WTC11 (cell line): ENCODE results near the gene ZNF423. TPM values are rescaled to one million over a fixed set of nuclear protein-coding genes. Genes with fewer than 3 reads are reported as not detected.

ENCODE experiments used
- ATAC-seq: fragments of 200-7000 bp; cut with Tn5 transposase; 2 replicates; pipeline ENCODE4 v1.10.0; 2021; ENCODE audit warnings: mild to moderate bottlenecking, moderate library complexity
- CTCF ChIA-PET: fragments of 300-600 bp; sonication (Branson Sonifier 250); formaldehyde crosslinking; loops from one replicate; lab custom pipeline; 2021; ENCODE audit warnings: antibody characterized with exemption; lab: Charles Lee
- POLR2A ChIA-PET: fragments of 350-600 bp; sonication (Branson Sonifier 250); formaldehyde crosslinking; loops from one replicate; lab custom pipeline; 2021; ENCODE audit warnings: antibody characterized with exemption; lab: Charles Lee
- DNase-seq: peaks from one replicate; pipeline ENCODE4 v3.0.0; 2021; ENCODE audit warnings: low spot score
- H3K27ac Mint-ChIP-seq: 2 replicates; pipeline ENCODE4 v1.8.0; 2021; ENCODE audit warnings: mixed read lengths
- H3K27me3 Mint-ChIP-seq: 2 replicates; pipeline ENCODE4 v1.8.0; 2021; ENCODE audit warnings: low read depth, mild to moderate bottlenecking, moderate library complexity, mixed read lengths
- H3K36me3 Mint-ChIP-seq: 2 replicates; pipeline ENCODE4 v1.8.0; 2021; ENCODE audit warnings: mixed read lengths
- H3K4me1 Mint-ChIP-seq: 2 replicates; pipeline ENCODE4 v1.8.0; 2022; ENCODE audit warnings: mixed read lengths
- H3K4me3 Mint-ChIP-seq: 2 replicates; pipeline ENCODE4 v1.8.0; 2021; ENCODE audit warnings: mild to moderate bottlenecking, moderate library complexity, mixed read lengths
- H3K9me3 Mint-ChIP-seq: 2 replicates; pipeline ENCODE4 v1.8.0; 2021; ENCODE audit warnings: mixed read lengths
- ATF1 ChIP-seq: sonication (generic); formaldehyde crosslinking; IDR thresholded peaks from 2 replicates; pipeline ENCODE4 v1.8.1; 2023; ENCODE audit warnings: mild to moderate bottlenecking, moderate library complexity, missing genetic modification reagents
- CBFB ChIP-seq: sonication (generic); formaldehyde crosslinking; IDR thresholded peaks from 2 replicates; pipeline ENCODE4 v1.8.1; 2022; ENCODE audit warnings: mild to moderate bottlenecking, low read depth, missing genetic modification reagents
- CREM ChIP-seq: sonication (generic); formaldehyde crosslinking; IDR thresholded peaks from 2 replicates; pipeline ENCODE4 v1.8.1; 2022; ENCODE audit warnings: mild to moderate bottlenecking, missing genetic modification reagents, moderate library complexity
- CTCF ChIP-seq: fragments of 200-600 bp; IDR thresholded peaks from 2 replicates; pipeline ENCODE4 v1.8.0; 2022; ENCODE audit warnings: antibody characterized with exemption
- E2F4 ChIP-seq: sonication (generic); formaldehyde crosslinking; IDR thresholded peaks from 2 replicates; pipeline ENCODE4 v1.8.1; 2022; ENCODE audit warnings: low read depth, mild to moderate bottlenecking, moderate library complexity, missing genetic modification reagents, borderline replicate concordance
- E2F5 ChIP-seq: sonication (generic); formaldehyde crosslinking; IDR thresholded peaks from 2 replicates; pipeline ENCODE4 v1.8.1; 2022; ENCODE audit warnings: mild to moderate bottlenecking, moderate library complexity, missing genetic modification reagents
- EMX1 ChIP-seq: fragments of 250-450 bp; sonication (Bioruptor Pico); IDR thresholded peaks from 2 replicates; pipeline ENCODE4 v1.8.0; 2021; ENCODE audit warnings: mild to moderate bottlenecking
- ERG ChIP-seq: fragments of 250-450 bp; sonication (Bioruptor Pico); IDR thresholded peaks from 2 replicates; pipeline ENCODE4 v1.8.0; 2021; ENCODE audit warnings: mild to moderate bottlenecking
- HMGA2 ChIP-seq: fragments of 250-450 bp; sonication (Bioruptor Pico); IDR thresholded peaks from 2 replicates; pipeline ENCODE4 v1.4.0; 2021; ENCODE audit warnings: mild to moderate bottlenecking, moderate library complexity
- IRF1 ChIP-seq: sonication (generic); formaldehyde crosslinking; IDR thresholded peaks from 2 replicates; pipeline ENCODE4 v1.8.0; 2023; ENCODE audit warnings: missing genetic modification reagents
- MXD4 ChIP-seq: fragments of 250-450 bp; sonication (Bioruptor Pico); IDR thresholded peaks from 2 replicates; pipeline ENCODE4 v1.8.0; 2021; ENCODE audit warnings: mild to moderate bottlenecking, moderate library complexity, borderline replicate concordance
- PRRX2 ChIP-seq: fragments of 250-450 bp; sonication (Bioruptor Pico); IDR thresholded peaks from 2 replicates; pipeline ENCODE4 v1.8.0; 2021; ENCODE audit warnings: mild to moderate bottlenecking
- RELA ChIP-seq: sonication (generic); formaldehyde crosslinking; IDR thresholded peaks from 2 replicates; pipeline ENCODE4 v1.8.1; 2022; ENCODE audit warnings: missing genetic modification reagents, mild to moderate bottlenecking, borderline replicate concordance
- SMAD3 ChIP-seq: sonication (generic); formaldehyde crosslinking; IDR thresholded peaks from 2 replicates; pipeline ENCODE4 v1.8.0; 2022; ENCODE audit warnings: missing genetic modification reagents, mild to moderate bottlenecking, borderline replicate concordance
- STAT6 ChIP-seq: sonication (generic); formaldehyde crosslinking; conservative IDR thresholded peaks from 2 replicates; pipeline ENCODE4 v1.8.1; 2023; ENCODE audit warnings: mild to moderate bottlenecking, low read depth, missing genetic modification reagents, moderate library complexity
- TEAD1 ChIP-seq: sonication (generic); formaldehyde crosslinking; IDR thresholded peaks from 2 replicates; pipeline ENCODE4 v1.8.0; 2022; ENCODE audit warnings: mild to moderate bottlenecking, missing genetic modification reagents
- ZBTB21 ChIP-seq: sonication (generic); formaldehyde crosslinking; IDR thresholded peaks from 2 replicates; pipeline ENCODE4 v1.8.1; 2023; ENCODE audit warnings: mild to moderate bottlenecking, missing genetic modification reagents, borderline replicate concordance
- ZNF138 ChIP-seq: sonication (generic); formaldehyde crosslinking; conservative IDR thresholded peaks from 2 replicates; pipeline ENCODE4 v1.8.1; 2022; ENCODE audit warnings: mild to moderate bottlenecking, moderate library complexity, missing genetic modification reagents
- ZNF423 ChIP-seq: fragments of 250-450 bp; sonication (Bioruptor Pico); IDR thresholded peaks from 2 replicates; pipeline ENCODE4 v2.1.2; 2022; ENCODE audit warnings: mild to moderate bottlenecking, moderate library complexity
- ZNF512 ChIP-seq: sonication (generic); formaldehyde crosslinking; IDR thresholded peaks from 2 replicates; pipeline ENCODE4 v1.8.1; 2022; ENCODE audit warnings: missing genetic modification reagents, borderline replicate concordance
- ZNF671 ChIP-seq: fragments of 250-450 bp; sonication (Bioruptor Pico); IDR thresholded peaks from 2 replicates; pipeline ENCODE4 v1.8.0; 2021; ENCODE audit warnings: mild to moderate bottlenecking
- total RNA-seq: library from RNA; stranded (reverse); gene quantifications from 3 replicates; pipeline ENCODE4 v1.2.3, GENCODE V29; 2021

ZNF423 gene
- total RNA-seq, 1 experiment from 2014 or later = 38.8 TPM

- H3K4me1 Mint-ChIP-seq = peaks cover 17% of the 10 kb centered on the region
- DNase-seq (no peak), ATAC-seq (no peak)
- no peak overlapping the region for H3K4me3 Mint-ChIP-seq
- POLR2A ChIA-PET = no interaction called here
- no peak overlapping the region for H3K27ac Mint-ChIP-seq
- TF ChIP-seq IRF1 (CRISPR knock-in tag) = no peak
- no peak for TF ChIP-seq ZNF423 (CRISPR knock-in tag)
- TF ChIP-seq RELA (CRISPR knock-in tag) = no peak
- TF ChIP-seq CBFB = no peak
- no peak for TF ChIP-seq STAT6 (CRISPR knock-in tag)
- TF ChIP-seq MXD4 (CRISPR knock-in tag) = no peak
- no peak for TF ChIP-seq ZNF138
- no peak for TF ChIP-seq E2F5 (CRISPR knock-in tag)
- no peak for TF ChIP-seq EMX1 (CRISPR knock-in tag)
- TF ChIP-seq TEAD1 (CRISPR knock-in tag) = no peak
- no peaks in the 10 kb centered on the region for H3K9me3 Mint-ChIP-seq
- H3K27me3 Mint-ChIP-seq = peaks cover 5% of the 10 kb centered on the region
- H3K36me3 Mint-ChIP-seq = no peaks in the 10 kb centered on the region
- CTCF ChIA-PET = interaction anchor here (9.3 kb wide), 1 partner anchor 8 kb away, joined by 199 read pairs; the partner anchor contains the start of gene ZNF423
Measured at GRCh38 chr16:49869731-49870130, 13.8 kb upstream of the ZNF423 start.

- H3K36me3 Mint-ChIP-seq = no peaks in the 10 kb centered on the region
- POLR2A ChIA-PET = no interaction called here
- CTCF ChIA-PET = interaction anchor here (1.1 to 12.1 kb wide), 6 partner anchors 6 to 518 kb away, joined by 3 to 199 read pairs (median 11); no protein-coding TSS in a partner anchor
- peaks cover 3% of the 10 kb centered on the region for H3K27me3 Mint-ChIP-seq
- ATAC-seq (no peak), DNase-seq (no peak)
- no peak overlapping the region for H3K4me3 Mint-ChIP-seq
- H3K9me3 Mint-ChIP-seq = no peaks in the 10 kb centered on the region
- H3K4me1 Mint-ChIP-seq = peaks cover 17% of the 10 kb centered on the region
- no peak overlapping the region for H3K27ac Mint-ChIP-seq
- TF ChIP-seq ZNF512 (CRISPR knock-in tag) (no peak), SMAD3 (CRISPR knock-in tag) (no peak), ZBTB21 (CRISPR knock-in tag) (no peak), ZNF671 (CRISPR knock-in tag) (no peak), STAT6 (CRISPR knock-in tag) (no peak), CREM (CRISPR knock-in tag) (no peak), CTCF (no peak), HMGA2 (no peak), E2F4 (CRISPR knock-in tag) (no peak), PRRX2 (no peak), ERG (CRISPR knock-in tag) (no peak), ATF1 (no peak)
Measured at GRCh38 chr16:49867796-49868668, 12.1 kb upstream of the ZNF423 start.
